Measurements from ENCODE around the gene CREB5. TPM values are rescaled to one million over a fixed set of nuclear protein-coding genes. Genes with fewer than 3 reads are reported as not detected.

Gene CREB5
- polyA plus RNA-seq, 1 donor from 2014 or later: 3.7 TPM

- no peaks in the 10 kb centered on the region for H4K20me1 ChIP-seq (ENCODE audit: insufficient read depth)
- no peaks in the 10 kb centered on the region for H3K79me2 ChIP-seq (replicated peaks; ENCODE audit: insufficient read depth, low read length)
- H3K9me3 ChIP-seq (ENCODE audit: low read length): no peaks in the 10 kb centered on the region
- H3K4me3 ChIP-seq (ENCODE audit: low read length): no peak overlapping the region
- H3K27me3 ChIP-seq (ENCODE audit: insufficient read depth, low read depth, low read length): no peaks in the 10 kb centered on the region
- no peak overlapping the region for H3K4me2 ChIP-seq (ENCODE audit: low read length)
- H3K9ac ChIP-seq (ENCODE audit: low read length): no peak overlapping the region
- no peak overlapping the region for H2AFZ ChIP-seq (ENCODE audit: low read depth, low read length)
- H3K36me3 ChIP-seq (ENCODE audit: insufficient read depth, low read length): no peaks in the 10 kb centered on the region
- TF ChIP-seq TAF1 (IDR thresholded peaks at IDR 0.05; ENCODE audit: low read depth) (no peak), POLR2AphosphoS5 (IDR thresholded peaks at IDR 0.05) (no peak)
- H3K27ac ChIP-seq (ENCODE audit: low read length): no peak overlapping the region
- no peaks in the 10 kb centered on the region for H3K9me2 ChIP-seq (ENCODE audit: insufficient read depth, low read length)
- H3F3A ChIP-seq (ENCODE audit: insufficient read depth, low read length, poor library complexity, severe bottlenecking): no peaks in the 10 kb centered on the region
Measured at GRCh38 chr7:28630350-28630749, 218.0 kb downstream of the CREB5 start.

- Histone ChIP-seq H4K20me1 (ENCODE audit: insufficient read depth) (no peaks in the 10 kb centered on the region), H3K9me2 (ENCODE audit: insufficient read depth, low read length) (no peaks in the 10 kb centered on the region), H3K4me2 (ENCODE audit: low read length) (no peak overlapping the region), H3K9ac (ENCODE audit: low read length) (no peak overlapping the region), H3K27me3 (ENCODE audit: insufficient read depth, low read depth, low read length) (no peaks in the 10 kb centered on the region), H3K27ac (ENCODE audit: low read length) (no peak overlapping the region), H3K4me3 (ENCODE audit: low read length) (no peak overlapping the region), H3K9me3 (ENCODE audit: low read length) (no peaks in the 10 kb centered on the region), H3K79me2 (replicated peaks; ENCODE audit: insufficient read depth, low read length) (no peaks in the 10 kb centered on the region), H3F3A (ENCODE audit: insufficient read depth, low read length, poor library complexity, severe bottlenecking) (no peaks in the 10 kb centered on the region), H3K36me3 (ENCODE audit: insufficient read depth, low read length) (no peaks in the 10 kb centered on the region), H2AFZ (ENCODE audit: low read depth, low read length) (no peak overlapping the region)
- TF ChIP-seq RAD21 (conservative IDR thresholded peaks at IDR 0.05): no peak
- no peak for TF ChIP-seq TAF1 (IDR thresholded peaks at IDR 0.05; ENCODE audit: low read depth)
- TF ChIP-seq REST (IDR thresholded peaks at IDR 0.05; ENCODE audit: borderline replicate concordance): no peak
- TF ChIP-seq MXI1 (conservative IDR thresholded peaks at IDR 0.05; ENCODE audit: poor library complexity, severe bottlenecking): no peak
- no peak for TF ChIP-seq EZH2 (IDR thresholded peaks at IDR 0.05; ENCODE audit: borderline replicate concordance, insufficient read depth, low read length, poor library complexity, severe bottlenecking)
- no peak for TF ChIP-seq EP300 (conservative IDR thresholded peaks at IDR 0.05; ENCODE audit: poor library complexity, severe bottlenecking)
- no peak for TF ChIP-seq SMC3 (conservative IDR thresholded peaks at IDR 0.05; ENCODE audit: poor library complexity)
- no peak for TF ChIP-seq POLR2AphosphoS5 (IDR thresholded peaks at IDR 0.05)
- TF ChIP-seq CTCF (IDR thresholded peaks at IDR 0.05; ENCODE audit: poor library complexity, severe bottlenecking): no peak
Measured at GRCh38 chr7:28631995-28632394, 219.7 kb downstream of the CREB5 start.

GRCh38 chr7:28638914-28639313 lies 226.6 kb downstream of the CREB5 start:
- Histone ChIP-seq H3K4me2 (ENCODE audit: low read length) (no peak overlapping the region), H3F3A (ENCODE audit: insufficient read depth, low read length, poor library complexity, severe bottlenecking) (no peaks in the 10 kb centered on the region), H3K9me2 (ENCODE audit: insufficient read depth, low read length) (no peaks in the 10 kb centered on the region), H3K4me3 (ENCODE audit: low read length) (no peak overlapping the region), H3K27ac (ENCODE audit: low read length) (no peak overlapping the region), H3K36me3 (ENCODE audit: insufficient read depth, low read length) (no peaks in the 10 kb centered on the region), H3K9ac (ENCODE audit: low read length) (no peak overlapping the region), H3K27me3 (ENCODE audit: insufficient read depth, low read depth, low read length) (no peaks in the 10 kb centered on the region), H3K9me3 (ENCODE audit: low read length) (no peaks in the 10 kb centered on the region), H4K20me1 (ENCODE audit: insufficient read depth) (no peaks in the 10 kb centered on the region), H2AFZ (ENCODE audit: low read depth, low read length) (no peak overlapping the region), H3K79me2 (replicated peaks; ENCODE audit: insufficient read depth, low read length) (no peaks in the 10 kb centered on the region)
- TF ChIP-seq EZH2 (IDR thresholded peaks at IDR 0.05; ENCODE audit: borderline replicate concordance, insufficient read depth, low read length, poor library complexity, severe bottlenecking): no peak
- TF ChIP-seq EP300 (conservative IDR thresholded peaks at IDR 0.05; ENCODE audit: poor library complexity, severe bottlenecking): no peak
- TF ChIP-seq TAF1 (IDR thresholded peaks at IDR 0.05; ENCODE audit: low read depth): no peak
- no peak for TF ChIP-seq MXI1 (conservative IDR thresholded peaks at IDR 0.05; ENCODE audit: poor library complexity, severe bottlenecking)
- TF ChIP-seq REST (IDR thresholded peaks at IDR 0.05; ENCODE audit: borderline replicate concordance): no peak
- TF ChIP-seq CTCF (IDR thresholded peaks at IDR 0.05; ENCODE audit: poor library complexity, severe bottlenecking): no peak
- no peak for TF ChIP-seq SMC3 (conservative IDR thresholded peaks at IDR 0.05; ENCODE audit: poor library complexity)
- no peak for TF ChIP-seq POLR2AphosphoS5 (IDR thresholded peaks at IDR 0.05)
- TF ChIP-seq RAD21 (conservative IDR thresholded peaks at IDR 0.05): no peak
